Cardiac muscle cell (in vitro differentiated cells and primary cell): ENCODE data around the gene ARNT2. TPM values are rescaled to one million over a fixed set of nuclear protein-coding genes. Genes with fewer than 3 reads are reported as not detected.

ENCODE experiments used
- DNase-seq, 2 donors: peaks; one replicate each; pipeline versions ENCODE4 v3.0.0 to v3.0.0-alpha.2; 2010 to 2017; ENCODE audit warnings: low read depth in 1 of 2, low spot score in 1 of 2
- H3K27ac ChIP-seq: fragments of 200-600 bp; sonication (generic); 2 replicates; pipeline ENCODE4 v1.5.1; 2016
- H3K27me3 ChIP-seq: fragments of 200-600 bp; sonication (generic); 2 replicates; pipeline ENCODE4 v1.6.0; 2016; ENCODE audit warnings: control low read depth
- H3K36me3 ChIP-seq: fragments of 200-600 bp; sonication (generic); 2 replicates; pipeline ENCODE4 v1.5.1; 2016; ENCODE audit warnings: control low read depth
- H3K4me1 ChIP-seq: fragments of 200-600 bp; sonication (generic); 2 replicates; pipeline ENCODE4 v1.8.1; 2017; ENCODE audit warnings: low read depth, mild to moderate bottlenecking, mixed run types
- H3K4me3 ChIP-seq: fragments of 200-600 bp; sonication (generic); 2 replicates; pipeline ENCODE4 v1.5.1; 2016; ENCODE audit warnings: mild to moderate bottlenecking
- H3K9me3 ChIP-seq: fragments of 200-600 bp; sonication (generic); 2 replicates; pipeline ENCODE4 v1.5.1; 2017; ENCODE audit warnings: low read depth, mild to moderate bottlenecking, control low read depth
- CTCF ChIP-seq: IDR thresholded peaks from 2 replicates; pipeline ENCODE4 v1.5.1; 2012; ENCODE audit warnings: low read depth, mild to moderate bottlenecking, low read length
- polyA plus RNA-seq: library from polyadenylated mRNA; unstranded; fragments of >200 nt; fragmentation: Nextera tagmentation; extraction: Ambion mirVana; gene quantifications from 2 replicates; pipeline ENCODE4 v1.2.1, GENCODE V29; 2016
- total RNA-seq: library from RNA; depleted of rRNA; stranded (reverse); fragments of >200 nt; gene quantifications from 2 replicates; pipeline ENCODE4 v1.2.3, GENCODE V29; 2016

The ARNT2 gene
- 3.6 and 4.4 TPM in 2 replicates for total RNA-seq
- polyA plus RNA-seq = 3.1 and 3.8 TPM in 2 replicates

DNA sequence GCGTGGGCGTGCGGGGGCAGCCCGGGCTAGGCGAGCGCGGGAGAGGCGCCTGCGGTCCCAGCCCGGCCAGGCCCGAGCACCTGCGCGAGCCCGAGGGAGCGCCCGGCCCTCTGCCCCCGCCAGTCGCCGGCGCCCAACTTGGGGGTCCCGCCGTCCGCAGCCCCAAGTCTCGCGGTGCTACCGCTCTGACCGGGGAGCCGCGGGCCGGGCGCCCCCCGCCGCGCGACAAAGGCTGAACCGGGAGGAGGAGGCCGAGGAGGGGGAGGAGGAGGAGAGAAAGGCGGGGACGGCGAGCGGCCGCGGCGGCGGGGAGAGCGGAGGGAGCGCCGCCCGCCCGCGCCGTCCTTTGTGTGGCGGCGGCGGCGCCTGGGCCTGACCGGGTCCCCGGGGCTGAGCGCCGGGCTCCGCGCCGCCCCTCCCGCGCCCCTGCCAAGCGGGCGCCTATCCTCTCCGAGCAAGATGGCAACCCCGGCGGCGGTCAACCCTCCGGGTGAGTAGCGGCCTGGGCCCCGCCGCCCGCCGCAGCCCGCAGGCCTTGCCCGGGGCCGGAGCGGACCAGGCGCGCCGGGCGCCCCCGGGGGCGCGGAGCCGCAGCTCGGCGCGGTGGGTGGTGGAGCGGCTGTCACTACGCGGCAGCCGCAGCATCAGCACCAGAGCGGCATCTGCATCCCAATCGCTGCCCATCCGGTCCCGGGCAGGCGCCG, at the start of gene ARNT2:
Gene ARNT2 (plus strand): TSS at position 326 of the 704 bp plus-strand sequence. CDS start 134 bp downstream, at position 460.
- H3K4me3 ChIP-seq = peak within 1 kb of the TSS; percentile 76
- H3K9me3 ChIP-seq = no peaks in the 10 kb centered on the region
- no peaks in the 10 kb centered on the region for H3K36me3 ChIP-seq
- H3K4me1 ChIP-seq = no peaks in the 10 kb centered on the region
- DNase-seq = peak; percentile 5 to 59
- H3K27ac ChIP-seq = no peak within 1 kb of the TSS
- no peak for TF ChIP-seq CTCF
- H3K27me3 ChIP-seq = peaks cover 57% of the 10 kb centered on the region

DNA sequence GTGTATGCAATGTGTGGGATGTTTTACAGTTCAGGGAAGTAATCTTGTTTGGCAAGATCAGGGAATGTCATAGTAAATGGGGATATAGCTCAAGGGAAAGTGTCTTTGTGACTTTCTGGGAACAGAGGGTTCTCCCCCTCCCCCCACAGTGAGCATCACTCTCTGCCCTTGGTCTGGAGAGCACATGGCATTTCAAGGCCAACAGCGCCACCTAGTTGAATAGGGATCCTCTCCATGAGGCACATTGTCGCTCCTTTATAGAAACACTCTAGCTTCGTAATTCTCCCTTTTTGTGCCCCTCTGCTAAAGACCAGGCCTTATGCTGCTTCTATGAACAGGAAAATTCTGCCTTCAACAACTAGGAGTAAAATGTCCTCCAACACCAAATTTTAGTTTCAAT, 37.1 kb upstream of the ARNT2 start:
- DNase-seq = peak; percentile 10 to 52
- H3K4me3 ChIP-seq = no peak overlapping the region
- no peaks in the 10 kb centered on the region for H3K4me1 ChIP-seq
- no peak overlapping the region for H3K27ac ChIP-seq
- no peaks in the 10 kb centered on the region for H3K9me3 ChIP-seq
- H3K36me3 ChIP-seq = no peaks in the 10 kb centered on the region
- TF ChIP-seq CTCF = peak; percentile 34
- H3K27me3 ChIP-seq = no peaks in the 10 kb centered on the region

DNA sequence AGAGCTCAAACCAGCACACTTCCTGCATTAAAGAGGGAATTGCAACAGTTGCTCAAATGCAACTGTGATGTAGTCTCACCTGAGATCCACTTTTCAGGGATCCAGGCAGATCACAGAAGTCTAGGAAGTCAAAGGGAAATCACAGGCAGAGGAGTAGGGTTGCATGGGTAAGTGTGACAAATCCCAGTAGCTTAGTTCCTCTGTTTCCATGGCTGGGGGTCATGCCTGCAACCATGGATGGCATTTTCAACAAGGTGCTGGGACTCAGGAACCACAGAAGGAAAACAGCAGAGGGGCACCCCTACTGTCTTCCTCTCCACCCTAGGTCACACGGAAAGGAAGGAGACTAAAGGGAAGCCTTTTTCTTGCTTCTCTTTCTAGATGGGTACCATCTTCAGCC, 36.5 kb upstream of the ARNT2 start:
- Histone ChIP-seq H3K4me3 (no peak overlapping the region), H3K36me3 (no peaks in the 10 kb centered on the region), H3K4me1 (no peaks in the 10 kb centered on the region), H3K27ac (no peak overlapping the region), H3K9me3 (no peaks in the 10 kb centered on the region), H3K27me3 (no peaks in the 10 kb centered on the region)
- no peak for TF ChIP-seq CTCF
- no peak for DNase-seq

DNA sequence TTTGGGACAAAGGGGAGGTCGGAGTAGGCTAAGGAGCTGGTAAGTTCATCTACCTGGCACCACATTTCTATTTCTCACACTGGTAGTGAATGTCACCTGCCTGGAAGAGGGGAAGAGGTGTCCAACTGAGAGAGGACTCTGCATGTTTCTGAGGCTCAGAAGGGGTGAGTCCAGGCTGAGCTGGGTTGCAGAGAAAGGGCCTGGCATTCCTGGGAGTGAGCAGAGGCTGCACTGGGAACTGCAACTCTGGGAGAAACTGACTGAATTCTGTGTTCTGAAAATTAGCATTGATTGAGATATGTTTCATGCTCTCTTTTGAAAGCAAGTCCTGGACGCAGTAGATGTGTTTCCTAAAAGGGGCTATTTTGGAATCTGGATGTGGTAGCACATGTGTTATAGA, 32.3 kb upstream of the ARNT2 start:
- no peak for TF ChIP-seq CTCF
- Histone ChIP-seq H3K4me1 (no peaks in the 10 kb centered on the region), H3K9me3 (no peaks in the 10 kb centered on the region), H3K27me3 (no peaks in the 10 kb centered on the region), H3K27ac (no peak overlapping the region), H3K4me3 (no peak overlapping the region), H3K36me3 (no peaks in the 10 kb centered on the region)
- no peak for DNase-seq

- no peak overlapping the region for H3K4me3 ChIP-seq
- H3K36me3 ChIP-seq = no peaks in the 10 kb centered on the region
- H3K27ac ChIP-seq = no peak overlapping the region
- no peaks in the 10 kb centered on the region for H3K27me3 ChIP-seq
- no peak for DNase-seq
- no peaks in the 10 kb centered on the region for H3K4me1 ChIP-seq
- H3K9me3 ChIP-seq = no peaks in the 10 kb centered on the region
- TF ChIP-seq CTCF = no peak
These were observed 29.7 kb upstream of the ARNT2 start for GRCh38 chr15:80374441-80374840.
